Kidney epithelial cell (primary cell): ENCODE measurements around the gene PELI2. TPM values are rescaled to one million over a fixed set of nuclear protein-coding genes. Genes with fewer than 3 reads are reported as not detected.

Source experiments
- DNase-seq: peaks from one replicate; pipeline ENCODE4 v3.0.0-alpha.2; 2010; ENCODE audit warnings: low read depth
- H3K27me3 ChIP-seq: 2 replicates; pipeline ENCODE4 v1.6.0; 2011; ENCODE audit warnings: low read length; ENCODE audit not compliant: control insufficient read depth, insufficient read depth
- H3K36me3 ChIP-seq: 2 replicates; pipeline ENCODE4 v1.5.1; 2011; ENCODE audit warnings: low read length; ENCODE audit not compliant: control insufficient read depth, insufficient read depth
- H3K4me3 ChIP-seq: 2 replicates; pipeline ENCODE4 v1.5.1; 2011; ENCODE audit warnings: low read depth, mild to moderate bottlenecking, control low read depth, low read length
- CTCF ChIP-seq: IDR thresholded peaks from 2 replicates; pipeline ENCODE4 v1.5.1; 2011; ENCODE audit warnings: mild to moderate bottlenecking, moderate library complexity, low read length, control low read depth, inconsistent platforms; ENCODE audit not compliant: insufficient read depth, poor library complexity, severe bottlenecking
- total RNA-seq: library from RNA; depleted of rRNA; stranded (reverse); fragments of >200 nt; gene quantifications from 2 replicates; pipeline ENCODE4 v1.2.3, GENCODE V29; 2015

PELI2 gene
- total RNA-seq, 1 donor from 2014 or later: 4.8 TPM

GRCh38 chr14:56172074-56172473 lies 53.9 kb downstream of the PELI2 start:
- no peak overlapping the region for H3K4me3 ChIP-seq
- no peak for TF ChIP-seq CTCF
- DNase-seq: no peak
- H3K36me3 ChIP-seq: no peaks in the 10 kb centered on the region
- no peaks in the 10 kb centered on the region for H3K27me3 ChIP-seq

GRCh38 chr14:56172571-56172971 lies 54.4 kb downstream of the PELI2 start:
- TF ChIP-seq CTCF: no peak
- Histone ChIP-seq H3K27me3 (no peaks in the 10 kb centered on the region), H3K4me3 (no peak overlapping the region), H3K36me3 (no peaks in the 10 kb centered on the region)
- peak; percentile 74 for DNase-seq

- no peak overlapping the region for H3K4me3 ChIP-seq
- TF ChIP-seq CTCF: no peak
- no peak for DNase-seq
- H3K36me3 ChIP-seq: no peaks in the 10 kb centered on the region
- no peaks in the 10 kb centered on the region for H3K27me3 ChIP-seq
Measured at GRCh38 chr14:56173365-56173922, 55.2 kb downstream of the PELI2 start.

GRCh38 chr14:56175773-56176172 lies 57.6 kb downstream of the PELI2 start:
- TF ChIP-seq CTCF: no peak
- DNase-seq: no peak

GRCh38 chr14:56176530-56176929 lies 58.3 kb downstream of the PELI2 start:
- no peak for DNase-seq
- no peak for TF ChIP-seq CTCF
- no peak overlapping the region for H3K4me3 ChIP-seq
- no peaks in the 10 kb centered on the region for H3K27me3 ChIP-seq
- no peaks in the 10 kb centered on the region for H3K36me3 ChIP-seq

More at GRCh38 chr14:56175773-56176172, 57.6 kb downstream of the PELI2 start:
- Histone ChIP-seq H3K36me3 (no peaks in the 10 kb centered on the region), H3K4me3 (no peak overlapping the region), H3K27me3 (no peaks in the 10 kb centered on the region)

- Histone ChIP-seq H3K36me3 (no peaks in the 10 kb centered on the region), H3K4me3 (no peak overlapping the region), H3K27me3 (no peaks in the 10 kb centered on the region)
- no peak for DNase-seq
- no peak for TF ChIP-seq CTCF
Measured at GRCh38 chr14:56177036-56177435, 58.8 kb downstream of the PELI2 start.
